ENCODE measurements around the gene ZNRD2.
A peak's percentile ranks its signal among the peaks of the same experiment; 100 is the strongest.
"Not testable (repeated sequence)": the region's sequence is repeated elsewhere in the genome, so short reads cannot be mapped to it uniquely, and the experiment has no call there.

Gene ZNRD2

GRCh38 chr11:65569973-65570918 is at the start of gene ZNRD2:
Gene ZNRD2, plus strand, starts transcription at chr11:65570477. Its CDS starts 15 bp downstream, at chr11:65570492.
- Histone ChIP-seq H3K9me3 (ENCODE audit: control insufficient read depth, insufficient read depth, low read depth, low read length) (no peaks in the 10 kb centered on the region), H3K36me3 (ENCODE audit: control insufficient read depth, insufficient read depth, low read length) (no peaks in the 10 kb centered on the region), H3K27ac (ENCODE audit: low read depth, low read length) (peak within 1 kb of the TSS; percentile 54; the same call in 1 of the 2 replicates), H3K9ac (ENCODE audit: low read length) (peak within 1 kb of the TSS; percentile 76), H3K4me3 (ENCODE audit: low read depth, low read length) (peak within 1 kb of the TSS; percentile 91), H3K27me3 (ENCODE audit: control insufficient read depth, insufficient read depth, low read length) (peaks cover 7% of the 10 kb centered on the region), H3K4me1 (ENCODE audit: control insufficient read depth, insufficient read depth, low read length) (peaks cover 34% of the 10 kb centered on the region)

GRCh38 chr11:65521777-65522521 is 48.3 kb upstream of the ZNRD2 start:
- peaks cover 13% of the 10 kb centered on the region for H3K4me1 ChIP-seq (ENCODE audit: control insufficient read depth, insufficient read depth, low read length)
- not testable (repeated sequence) for H3K27me3 ChIP-seq (ENCODE audit: control insufficient read depth, insufficient read depth, low read length); H3K9me3 ChIP-seq (ENCODE audit: control insufficient read depth, insufficient read depth, low read depth, low read length); H3K36me3 ChIP-seq (ENCODE audit: control insufficient read depth, insufficient read depth, low read length); H3K4me3 ChIP-seq (ENCODE audit: low read depth, low read length); H3K27ac ChIP-seq (ENCODE audit: low read depth, low read length); H3K9ac ChIP-seq (ENCODE audit: low read length)

GRCh38 chr11:65522718-65523630 is 47.3 kb upstream of the ZNRD2 start:
- not testable (repeated sequence) for H3K27me3 ChIP-seq (ENCODE audit: control insufficient read depth, insufficient read depth, low read length); H3K9ac ChIP-seq (ENCODE audit: low read length); H3K27ac ChIP-seq (ENCODE audit: low read depth, low read length); H3K4me3 ChIP-seq (ENCODE audit: low read depth, low read length); H3K9me3 ChIP-seq (ENCODE audit: control insufficient read depth, insufficient read depth, low read depth, low read length)
- peaks cover 15% of the 10 kb centered on the region for H3K36me3 ChIP-seq (ENCODE audit: control insufficient read depth, insufficient read depth, low read length)
- H3K4me1 ChIP-seq (ENCODE audit: control insufficient read depth, insufficient read depth, low read length): peaks cover 13% of the 10 kb centered on the region

GRCh38 chr11:65523631-65523968 is 46.7 kb upstream of the ZNRD2 start:
- H3K27ac ChIP-seq (ENCODE audit: low read depth, low read length); H3K4me3 ChIP-seq (ENCODE audit: low read depth, low read length); H3K27me3 ChIP-seq (ENCODE audit: control insufficient read depth, insufficient read depth, low read length); H3K9me3 ChIP-seq (ENCODE audit: control insufficient read depth, insufficient read depth, low read depth, low read length); H3K9ac ChIP-seq (ENCODE audit: low read length): not testable (repeated sequence)
- peaks cover 13% of the 10 kb centered on the region for H3K4me1 ChIP-seq (ENCODE audit: control insufficient read depth, insufficient read depth, low read length)
- peaks cover 17% of the 10 kb centered on the region for H3K36me3 ChIP-seq (ENCODE audit: control insufficient read depth, insufficient read depth, low read length)

GRCh38 chr11:65524014-65524740 is 46.1 kb upstream of the ZNRD2 start:
- Histone ChIP-seq H3K9me3 (ENCODE audit: control insufficient read depth, insufficient read depth, low read depth, low read length) (no peaks in the 10 kb centered on the region), H3K27ac (ENCODE audit: low read depth, low read length) (no peak overlapping the region), H3K4me1 (ENCODE audit: control insufficient read depth, insufficient read depth, low read length) (peaks cover 13% of the 10 kb centered on the region), H3K9ac (ENCODE audit: low read length) (peak overlapping the region; percentile 34), H3K4me3 (ENCODE audit: low read depth, low read length) (peak overlapping the region; percentile 63), H3K27me3 (ENCODE audit: control insufficient read depth, insufficient read depth, low read length) (no peaks in the 10 kb centered on the region), H3K36me3 (ENCODE audit: control insufficient read depth, insufficient read depth, low read length) (peaks cover 22% of the 10 kb centered on the region)

GRCh38 chr11:65524741-65525545 is 45.3 kb upstream of the ZNRD2 start, which contains the start of gene SCYL1:
Gene SCYL1, plus strand, starts transcription at chr11:65525083. Its CDS starts 71 bp downstream, at chr11:65525154.
- peak within 1 kb of the TSS; percentile 88; the same call in 1 of the 2 replicates for H3K27ac ChIP-seq (ENCODE audit: low read depth, low read length)
- peaks cover 13% of the 10 kb centered on the region for H3K4me1 ChIP-seq (ENCODE audit: control insufficient read depth, insufficient read depth, low read length)
- peak within 1 kb of the TSS; percentile 92 for H3K4me3 ChIP-seq (ENCODE audit: low read depth, low read length)
- no peaks in the 10 kb centered on the region for H3K27me3 ChIP-seq (ENCODE audit: control insufficient read depth, insufficient read depth, low read length)
- no peaks in the 10 kb centered on the region for H3K9me3 ChIP-seq (ENCODE audit: control insufficient read depth, insufficient read depth, low read depth, low read length)
- H3K36me3 ChIP-seq (ENCODE audit: control insufficient read depth, insufficient read depth, low read length): peaks cover 28% of the 10 kb centered on the region
- peak within 1 kb of the TSS; percentile 81 for H3K9ac ChIP-seq (ENCODE audit: low read length)

GRCh38 chr11:65525546-65526480 is 44.5 kb upstream of the ZNRD2 start:
- Histone ChIP-seq H3K9me3 (ENCODE audit: control insufficient read depth, insufficient read depth, low read depth, low read length) (no peaks in the 10 kb centered on the region), H3K9ac (ENCODE audit: low read length) (peak overlapping the region; percentile 81), H3K27me3 (ENCODE audit: control insufficient read depth, insufficient read depth, low read length) (no peaks in the 10 kb centered on the region), H3K27ac (ENCODE audit: low read depth, low read length) (peak overlapping the region; percentile 88; the same call in 1 of the 2 replicates), H3K4me3 (ENCODE audit: low read depth, low read length) (peak overlapping the region; percentile 92), H3K4me1 (ENCODE audit: control insufficient read depth, insufficient read depth, low read length) (peaks cover 13% of the 10 kb centered on the region), H3K36me3 (ENCODE audit: control insufficient read depth, insufficient read depth, low read length) (peaks cover 35% of the 10 kb centered on the region)

- H3K4me1 ChIP-seq (ENCODE audit: control insufficient read depth, insufficient read depth, low read length): peaks cover 13% of the 10 kb centered on the region
- H3K27me3 ChIP-seq (ENCODE audit: control insufficient read depth, insufficient read depth, low read length): no peaks in the 10 kb centered on the region
- no peak overlapping the region for H3K27ac ChIP-seq (ENCODE audit: low read depth, low read length)
- no peaks in the 10 kb centered on the region for H3K9me3 ChIP-seq (ENCODE audit: control insufficient read depth, insufficient read depth, low read depth, low read length)
- no peak overlapping the region for H3K9ac ChIP-seq (ENCODE audit: low read length)
- H3K36me3 ChIP-seq (ENCODE audit: control insufficient read depth, insufficient read depth, low read length): peaks cover 45% of the 10 kb centered on the region
- no peak overlapping the region for H3K4me3 ChIP-seq (ENCODE audit: low read depth, low read length)
Observed at GRCh38 chr11:65526744-65527143, 43.5 kb upstream of the ZNRD2 start.

- Histone ChIP-seq H3K27me3 (ENCODE audit: control insufficient read depth, insufficient read depth, low read length) (no peaks in the 10 kb centered on the region), H3K9me3 (ENCODE audit: control insufficient read depth, insufficient read depth, low read depth, low read length) (no peaks in the 10 kb centered on the region)
Observed at GRCh38 chr11:65528819-65529350, 41.4 kb upstream of the ZNRD2 start.

More at GRCh38 chr11:65528819-65529350, 41.4 kb upstream of the ZNRD2 start:
- Histone ChIP-seq H3K4me3 (ENCODE audit: low read depth, low read length) (no peak overlapping the region), H3K36me3 (ENCODE audit: control insufficient read depth, insufficient read depth, low read length) (peaks cover 61% of the 10 kb centered on the region), H3K4me1 (ENCODE audit: control insufficient read depth, insufficient read depth, low read length) (peaks cover 13% of the 10 kb centered on the region), H3K9ac (ENCODE audit: low read length) (no peak overlapping the region), H3K27ac (ENCODE audit: low read depth, low read length) (no peak overlapping the region)

Measured in HUES6 (cell line).